ENCODE data around the gene SLC23A2.

SLC23A2 gene

GRCh38 chr20:4811661-4812181 lies 189.6 kb downstream of the SLC23A2 start:
- no peak for TF ChIP-seq CTCF (IDR thresholded peaks at IDR 0.05; ENCODE audit: low read depth, low read length)

GRCh38 chr20:4811257-4811656 lies 190.1 kb downstream of the SLC23A2 start:
- no peak for TF ChIP-seq CTCF (IDR thresholded peaks at IDR 0.05; ENCODE audit: low read depth, low read length)
- DNase-seq (ENCODE audit: extremely low read depth, low read depth), result no peak

More at GRCh38 chr20:4811661-4812181, 189.6 kb downstream of the SLC23A2 start:
- no peak for DNase-seq (ENCODE audit: extremely low read depth, low read depth)

GRCh38 chr20:4810426-4811019 lies 190.8 kb downstream of the SLC23A2 start:
- TF ChIP-seq CTCF (IDR thresholded peaks at IDR 0.05; ENCODE audit: low read depth, low read length), result no peak
- no peak for DNase-seq (ENCODE audit: extremely low read depth, low read depth)

GRCh38 chr20:4809707-4810106 lies 191.6 kb downstream of the SLC23A2 start:
- DNase-seq (ENCODE audit: extremely low read depth, low read depth), result no peak
- TF ChIP-seq CTCF (IDR thresholded peaks at IDR 0.05; ENCODE audit: low read depth, low read length), result no peak

GRCh38 chr20:4808872-4809271 lies 192.4 kb downstream of the SLC23A2 start:
- no peak for DNase-seq (ENCODE audit: extremely low read depth, low read depth)
- TF ChIP-seq CTCF (IDR thresholded peaks at IDR 0.05; ENCODE audit: low read depth, low read length), result no peak

- no peak for DNase-seq (ENCODE audit: extremely low read depth, low read depth)
- TF ChIP-seq CTCF (IDR thresholded peaks at IDR 0.05; ENCODE audit: low read depth, low read length), result no peak
Measured at GRCh38 chr20:4805663-4806449, 195.5 kb downstream of the SLC23A2 start.

GRCh38 chr20:4802527-4802926 lies 198.8 kb downstream of the SLC23A2 start:
- no peak for DNase-seq (ENCODE audit: extremely low read depth, low read depth)
- TF ChIP-seq CTCF (IDR thresholded peaks at IDR 0.05; ENCODE audit: low read depth, low read length), result no peak
